Left renal pelvis (tissue), 4 donors: Measurements from ENCODE around the gene GGTLC2. TPM values are rescaled to one million over a fixed set of nuclear protein-coding genes. Genes with fewer than 3 reads are reported as not detected.
"Not testable (repeated sequence)": the region's sequence is repeated elsewhere in the genome, so short reads cannot be mapped to it uniquely, and the experiment has no call there.

Source experiments
- DNase-seq, 4 donors: peaks; one replicate each; pipeline ENCODE4 v3.0.0-alpha.2; 2013; ENCODE audit warnings: low read depth in 4 of 4, low spot score in 3 of 4
- polyA plus RNA-seq, 4 donors: library from polyadenylated mRNA; unstranded; fragments of 120-200 nt; gene quantifications; one replicate each; pipeline ENCODE4 v1.2.1, GENCODE V29; 2013; ENCODE audit not compliant: insufficient read length in 4 of 4

GGTLC2 gene
- under 1 TPM in 3 of 4 donors, not detected in 1; 0.14 to 0.26 (median 0.24) TPM for polyA plus RNA-seq

DNA sequence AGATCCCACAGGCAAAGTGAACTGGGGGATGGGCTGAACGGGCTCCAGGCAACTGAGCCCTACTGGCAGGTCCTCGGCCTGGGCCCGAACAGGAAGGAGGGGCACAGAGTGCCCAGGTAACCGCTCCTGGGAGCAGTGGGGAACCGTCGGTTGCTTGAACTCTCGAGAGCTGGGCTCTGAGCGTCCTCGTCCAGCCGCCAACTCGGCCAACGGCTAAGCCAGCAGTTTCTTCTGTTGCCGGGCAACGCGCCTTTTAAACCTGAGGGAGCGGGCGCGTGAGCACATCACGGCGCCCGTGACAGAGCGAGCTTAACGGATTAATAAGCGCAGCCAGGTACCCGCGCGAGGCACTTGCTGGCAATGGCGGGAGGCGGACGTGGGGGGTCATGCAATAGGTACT lies at the start of gene GGTLC2:
Gene GGTLC2, plus strand, starts transcription at position 301 of the 400 bp plus-strand sequence. CDS start 1,732 bp downstream, outside the sequence.
- not testable (repeated sequence) for DNase-seq

DNA sequence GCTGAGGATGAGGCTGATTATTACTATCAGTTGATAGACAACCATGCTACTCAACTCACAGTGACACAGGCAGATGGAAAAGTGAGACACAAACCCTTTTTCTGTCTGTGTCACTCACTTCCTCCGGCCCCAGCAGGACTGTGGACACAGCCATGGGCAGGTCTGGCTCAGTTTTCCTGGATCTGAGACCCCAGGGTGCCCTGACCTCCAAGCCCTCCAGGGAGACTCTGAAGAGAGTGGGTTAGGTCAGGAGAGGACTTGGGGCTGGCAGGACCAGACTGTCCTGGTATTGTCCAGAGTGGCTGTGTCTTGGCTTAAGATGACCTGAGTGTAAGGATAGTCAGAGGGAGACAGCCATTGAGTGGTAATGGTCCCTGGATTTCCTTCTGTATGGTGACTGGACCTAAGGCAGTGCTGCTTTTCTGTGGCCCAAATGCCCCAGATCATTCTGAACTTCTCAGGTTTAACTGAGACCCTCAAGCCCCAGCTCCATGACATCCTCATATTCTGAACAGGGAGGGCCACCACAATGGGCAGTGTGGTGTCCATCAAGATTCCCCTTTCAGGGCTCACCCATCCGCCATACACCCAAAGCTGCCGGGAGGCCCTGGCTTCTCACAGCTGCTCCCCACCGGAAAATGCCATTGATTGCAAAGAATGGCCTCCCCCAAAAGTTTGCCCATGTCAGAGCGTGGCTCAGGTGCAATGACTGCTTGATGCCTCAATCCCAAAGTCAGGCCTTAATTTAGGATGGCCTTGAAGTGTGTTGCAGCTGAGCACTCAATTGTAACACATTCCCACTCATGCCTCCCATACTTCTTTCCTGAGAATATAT lies 49.2 kb upstream of the GGTLC2 start:
- no peak for DNase-seq

DNA sequence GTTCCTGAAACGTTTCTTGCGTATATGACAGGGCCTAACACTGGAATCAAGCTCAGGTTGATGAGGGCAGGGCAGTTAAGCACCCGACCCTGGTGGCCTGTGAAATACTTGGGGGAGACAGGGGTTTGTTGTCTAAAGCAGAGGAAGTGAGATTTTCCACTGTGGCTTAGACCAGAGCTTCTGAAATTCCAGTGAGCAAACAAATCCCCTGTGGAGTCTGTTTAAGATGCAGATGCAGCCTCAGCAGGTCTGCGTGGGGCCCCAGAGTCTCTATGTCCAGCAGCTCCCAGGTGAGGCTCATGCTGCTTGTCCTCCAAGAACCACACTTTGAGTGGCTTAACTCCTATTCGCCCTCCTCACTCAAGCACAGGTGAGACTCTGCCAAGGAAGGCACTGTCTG lies 46.3 kb upstream of the GGTLC2 start:
- DNase-seq: no peak

DNA sequence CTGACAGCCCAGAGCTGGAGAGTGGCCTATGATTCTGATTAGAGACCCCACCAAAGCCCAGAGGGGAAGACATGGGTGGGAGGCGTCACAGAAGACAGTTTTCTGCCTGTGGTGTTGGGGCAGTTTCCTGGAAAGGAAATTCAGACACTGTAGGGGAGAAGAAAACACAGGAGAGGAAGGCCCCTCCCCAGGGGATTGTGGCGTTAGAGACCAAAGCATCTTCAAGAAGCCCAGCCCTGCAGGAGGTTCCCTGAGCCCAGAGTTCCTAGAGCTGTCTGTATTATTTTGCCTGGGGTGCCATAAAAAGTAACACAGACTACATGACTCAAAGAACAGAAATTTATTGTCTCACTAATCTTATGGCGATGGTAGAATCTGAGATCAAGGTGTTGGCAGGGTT lies 45.2 kb upstream of the GGTLC2 start:
- no peak for DNase-seq

DNA sequence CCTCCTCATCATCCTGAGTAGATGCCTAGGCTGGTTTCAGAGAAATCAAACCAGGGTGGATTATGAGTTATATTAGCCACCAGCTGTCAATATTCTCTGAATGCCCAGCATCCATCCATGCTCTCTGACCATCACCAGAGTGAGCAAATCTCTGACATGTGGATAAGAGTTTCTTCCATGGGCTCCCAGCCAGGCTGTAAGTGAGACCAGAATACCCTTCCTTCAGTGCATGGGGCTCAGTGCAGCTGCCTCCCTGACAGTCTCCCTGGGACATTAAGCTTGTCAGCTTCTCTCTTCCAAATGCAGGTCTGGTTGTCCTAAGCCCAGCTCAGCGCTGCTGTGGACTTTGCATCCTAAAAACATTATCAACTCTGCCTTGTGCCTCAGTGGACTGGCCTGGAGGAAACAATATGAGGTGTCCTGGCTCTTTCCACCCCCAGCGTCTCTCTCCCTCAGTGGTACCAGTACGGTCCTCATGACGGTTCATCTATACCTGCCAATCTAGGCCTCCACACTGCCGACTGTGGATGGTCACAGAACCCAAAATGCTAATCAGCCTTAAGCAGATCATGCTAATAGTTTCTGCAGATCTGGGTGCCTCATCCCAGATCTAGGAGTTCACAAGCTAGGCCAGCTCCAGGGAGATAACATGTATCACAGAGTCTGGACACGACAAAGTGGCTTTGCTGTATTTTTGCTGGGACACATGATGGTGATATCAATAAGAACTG lies 43.7 kb upstream of the GGTLC2 start:
- DNase-seq: no peak

DNA sequence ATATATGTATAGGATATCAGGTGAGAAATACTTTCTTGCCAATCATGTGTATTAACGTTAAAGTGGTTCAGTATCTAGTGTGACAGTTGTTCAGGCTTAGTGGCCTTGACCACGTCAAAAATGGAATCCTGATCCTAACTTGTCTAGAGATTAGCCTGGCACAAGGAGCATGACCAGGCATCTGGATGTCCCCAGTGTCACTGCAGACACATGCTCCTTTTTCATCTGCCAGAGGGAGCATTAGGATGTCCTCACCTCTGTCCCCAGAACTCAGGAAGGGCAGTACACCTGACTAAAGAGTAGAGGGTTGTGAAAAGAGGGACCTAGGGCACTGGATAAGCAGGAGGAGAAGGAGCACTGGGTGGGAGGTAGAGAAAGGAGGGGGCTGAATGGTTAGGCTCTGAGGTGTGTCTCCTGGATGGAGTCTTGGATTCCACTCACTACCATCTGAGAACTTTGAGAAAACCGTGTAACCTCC lies 40.9 kb upstream of the GGTLC2 start:
- DNase-seq: no peak

DNA sequence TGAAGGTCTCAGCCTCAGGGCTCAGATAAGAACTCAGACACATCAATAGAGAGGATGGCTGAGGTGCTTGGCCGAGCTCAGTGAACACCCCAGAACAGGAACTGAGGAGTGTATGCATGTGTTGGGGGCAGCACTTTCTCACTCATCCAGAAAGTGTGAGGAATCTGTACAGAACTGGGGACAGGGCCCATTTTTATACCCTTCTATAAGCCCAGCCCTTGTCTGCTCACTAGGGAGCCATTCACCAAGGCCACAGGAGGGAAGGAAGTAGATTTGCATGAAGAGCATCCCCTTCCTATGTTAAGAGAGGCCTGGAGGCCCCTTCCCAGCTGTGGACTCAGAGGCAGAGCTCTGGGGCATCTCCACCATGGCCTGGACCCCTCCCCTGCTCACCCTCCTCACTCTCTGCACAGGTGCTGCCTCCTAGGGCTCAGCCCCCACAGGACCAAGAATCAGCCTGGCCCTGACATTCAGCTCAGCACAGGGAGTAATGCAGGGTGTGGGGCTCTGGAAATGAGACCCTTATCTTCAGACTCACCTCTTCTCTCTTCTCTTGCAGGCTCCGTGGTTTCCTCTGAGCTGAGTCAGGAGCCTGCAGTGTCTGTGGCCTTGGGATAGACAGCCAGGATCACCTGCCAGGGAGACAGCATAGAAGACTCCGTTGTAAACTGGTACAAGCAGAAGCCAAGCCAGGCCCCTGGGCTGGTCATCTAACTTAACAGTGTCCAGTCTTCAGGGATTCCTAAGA lies 39.9 kb upstream of the GGTLC2 start:
- no peak for DNase-seq

DNA sequence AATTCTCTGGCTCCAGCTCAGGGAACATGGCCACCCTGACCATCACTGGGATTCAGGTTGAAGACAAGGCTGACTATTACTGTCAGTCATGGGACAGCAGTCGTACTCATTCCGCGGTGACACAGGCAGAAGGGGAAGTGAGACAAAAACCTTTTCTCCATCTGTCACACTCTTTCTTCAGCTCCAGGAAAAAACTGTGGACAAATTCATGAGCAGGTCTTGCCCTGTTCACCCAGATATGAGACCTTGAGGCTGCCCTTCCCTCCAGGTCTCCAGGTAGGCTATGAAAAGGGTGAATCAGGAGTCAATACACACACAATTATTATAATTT lies 39.4 kb upstream of the GGTLC2 start:
- DNase-seq: no peak

DNA sequence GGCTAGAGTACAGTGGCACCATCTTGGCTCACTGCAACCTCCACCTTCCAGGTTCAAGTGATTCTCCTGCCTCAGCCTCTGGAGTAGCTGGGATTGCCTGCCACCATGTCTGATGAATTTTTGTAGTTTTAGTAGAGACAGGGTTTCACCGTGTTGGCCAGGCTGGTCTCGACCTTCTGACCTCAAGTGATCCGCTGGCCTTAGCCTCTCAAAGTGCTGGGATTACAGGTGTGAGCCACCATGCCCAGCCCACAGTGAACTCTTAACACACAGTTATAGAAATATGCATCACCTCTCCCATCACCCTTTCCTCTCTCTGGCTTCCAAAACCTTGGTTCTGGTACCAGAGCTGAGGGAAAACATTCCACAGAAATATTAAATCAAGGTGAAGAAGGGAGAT lies 36.4 kb upstream of the GGTLC2 start:
- not testable (repeated sequence) for DNase-seq

DNA sequence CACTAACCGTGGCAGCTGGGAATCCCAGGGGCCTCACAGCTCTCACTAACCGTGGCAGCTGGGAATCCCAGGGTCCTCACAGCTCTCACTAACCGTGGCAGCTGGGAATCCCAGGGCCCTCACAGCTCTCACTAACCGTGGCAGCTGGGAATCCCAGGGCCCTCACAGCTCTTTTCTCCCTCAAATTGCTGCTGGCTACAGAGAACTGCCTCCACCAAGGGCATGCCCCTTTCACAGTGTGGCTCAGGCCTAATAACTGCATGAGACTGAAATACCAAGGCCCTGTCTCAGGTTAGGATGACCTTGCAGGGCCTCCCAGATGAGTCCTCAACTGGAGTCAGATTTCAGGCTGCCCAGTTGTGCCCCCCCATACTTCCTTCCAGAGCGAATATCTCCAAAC lies 35.1 kb upstream of the GGTLC2 start:
- peak in 1 of 4 donors; percentile 7 for DNase-seq

DNA sequence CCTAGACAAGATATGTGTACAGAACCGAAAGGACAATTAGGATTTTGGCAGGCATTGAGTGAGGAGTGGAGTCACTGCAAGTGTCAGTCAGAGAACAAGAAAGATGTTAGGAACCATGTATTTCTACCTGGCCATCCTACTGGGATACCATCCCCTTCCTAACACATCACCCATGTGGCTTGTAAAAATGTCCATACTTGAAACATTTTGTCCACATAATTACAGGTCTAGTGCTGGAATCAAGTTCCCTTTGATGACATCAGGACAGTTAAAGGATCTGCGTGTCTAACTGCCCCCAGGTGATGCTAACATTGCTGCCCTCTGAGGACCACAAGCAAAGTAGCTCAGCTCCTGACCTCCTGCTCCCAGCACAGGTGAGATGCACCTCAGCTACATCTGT lies 31.9 kb upstream of the GGTLC2 start:
- DNase-seq: no peak

DNA sequence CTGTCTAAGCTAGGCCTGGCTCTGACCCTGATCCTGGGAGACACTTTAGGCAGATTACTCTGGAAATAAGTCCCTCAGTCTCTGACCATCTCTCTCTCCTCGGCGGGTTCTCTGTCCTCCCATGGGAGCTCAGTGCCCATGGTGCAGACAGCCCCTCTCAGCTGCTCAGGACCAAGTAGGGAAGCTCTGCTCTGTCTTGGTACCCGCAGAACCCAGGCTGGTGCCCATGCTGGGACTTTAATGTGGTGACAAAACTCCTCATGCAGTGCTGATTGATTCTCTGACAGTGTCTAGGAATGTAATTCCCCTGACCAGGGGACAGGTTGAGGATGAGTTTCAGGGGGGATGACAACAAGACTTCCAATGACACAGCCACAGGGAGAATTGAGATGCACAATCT lies 30.3 kb upstream of the GGTLC2 start:
- no peak for DNase-seq

DNA sequence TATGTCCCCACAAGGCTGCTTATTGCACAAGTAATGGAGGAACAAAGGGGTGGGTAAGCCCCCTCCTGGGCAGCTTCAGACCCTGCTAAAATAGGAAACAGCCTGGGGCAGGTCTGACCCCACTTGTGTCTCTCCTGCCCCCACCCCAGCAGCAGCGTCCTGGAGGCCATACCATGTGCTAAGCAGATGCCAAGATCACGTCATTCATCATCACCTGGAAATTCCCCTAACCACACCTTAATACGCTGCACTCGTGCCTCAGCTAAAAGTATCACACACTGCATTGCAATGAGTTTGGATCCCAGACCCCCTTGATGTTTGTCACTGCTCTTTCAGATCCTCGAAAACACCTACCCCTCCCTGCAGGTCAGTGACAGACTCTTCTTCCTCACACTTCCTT lies 27.8 kb upstream of the GGTLC2 start:
- DNase-seq: no peak

DNA sequence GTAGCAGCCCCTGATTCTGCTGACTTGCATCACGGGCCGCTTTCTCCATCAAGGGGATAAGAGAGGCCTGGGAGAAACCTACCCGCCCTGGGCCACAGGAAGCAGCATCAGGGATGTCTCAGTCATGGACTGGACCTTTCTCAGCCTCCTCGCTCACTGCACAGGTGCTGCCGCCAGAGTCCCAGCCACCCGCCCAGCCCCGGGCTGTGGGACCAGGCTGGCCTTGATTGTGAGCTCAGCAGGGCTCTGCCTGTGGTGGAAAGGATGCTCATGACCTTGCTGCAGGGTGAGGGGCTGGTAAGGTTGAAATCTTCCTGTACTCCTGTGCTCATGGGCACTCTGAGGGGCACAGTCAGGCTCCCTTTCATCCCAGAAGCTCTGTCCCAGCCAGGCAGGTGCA lies 26.0 kb upstream of the GGTLC2 start:
- no peak for DNase-seq

DNA sequence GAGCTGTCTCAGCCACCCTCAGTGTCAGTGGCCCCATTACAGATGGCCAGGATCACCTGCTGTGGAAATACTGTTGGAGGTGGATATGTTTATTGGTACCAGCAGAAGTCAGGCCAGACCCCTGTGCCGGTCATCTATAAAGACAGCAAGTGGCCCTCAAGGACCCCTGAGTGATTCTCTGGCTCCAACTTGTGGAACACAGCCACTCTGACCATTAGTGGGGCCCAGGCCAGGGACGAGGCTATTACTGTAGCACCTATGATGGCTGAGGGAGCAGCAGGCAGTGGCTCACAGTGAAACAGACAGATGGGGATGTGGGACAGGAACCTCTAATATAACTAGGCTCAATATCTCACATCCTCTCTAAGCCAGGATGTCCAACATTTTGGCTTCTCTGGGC lies 25.5 kb upstream of the GGTLC2 start:
- DNase-seq: no peak

DNA sequence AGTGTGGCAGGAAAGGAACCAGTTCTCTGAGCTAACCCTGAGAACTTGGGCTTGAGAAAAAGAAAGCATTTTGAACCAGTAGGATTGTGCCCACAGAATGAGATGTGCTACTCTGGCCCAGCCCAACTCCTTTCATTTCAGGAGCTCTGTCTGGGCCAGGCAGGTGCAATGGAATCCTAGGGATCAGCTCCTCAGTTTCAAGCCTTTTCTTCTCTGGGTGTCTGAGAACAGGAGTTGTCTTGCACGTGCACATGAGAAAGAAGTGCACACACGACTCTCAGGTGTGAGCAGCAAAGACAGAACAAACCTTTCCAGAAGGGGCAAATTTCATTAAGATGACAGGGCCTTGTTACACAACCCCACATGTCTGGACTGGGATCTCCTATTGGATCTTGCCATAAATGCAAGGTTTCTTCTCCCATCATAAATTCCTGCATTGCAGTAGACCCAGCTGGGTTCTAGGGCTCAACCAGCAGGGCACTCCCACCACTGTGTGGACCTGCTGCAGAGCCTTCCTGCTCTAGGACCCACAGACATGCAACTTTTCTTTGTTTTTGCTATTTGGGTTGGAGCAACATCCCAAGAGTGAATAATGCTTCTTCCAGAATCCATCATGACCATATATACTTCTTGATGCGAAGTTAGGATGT lies 24.5 kb upstream of the GGTLC2 start:
- DNase-seq: no peak

DNA sequence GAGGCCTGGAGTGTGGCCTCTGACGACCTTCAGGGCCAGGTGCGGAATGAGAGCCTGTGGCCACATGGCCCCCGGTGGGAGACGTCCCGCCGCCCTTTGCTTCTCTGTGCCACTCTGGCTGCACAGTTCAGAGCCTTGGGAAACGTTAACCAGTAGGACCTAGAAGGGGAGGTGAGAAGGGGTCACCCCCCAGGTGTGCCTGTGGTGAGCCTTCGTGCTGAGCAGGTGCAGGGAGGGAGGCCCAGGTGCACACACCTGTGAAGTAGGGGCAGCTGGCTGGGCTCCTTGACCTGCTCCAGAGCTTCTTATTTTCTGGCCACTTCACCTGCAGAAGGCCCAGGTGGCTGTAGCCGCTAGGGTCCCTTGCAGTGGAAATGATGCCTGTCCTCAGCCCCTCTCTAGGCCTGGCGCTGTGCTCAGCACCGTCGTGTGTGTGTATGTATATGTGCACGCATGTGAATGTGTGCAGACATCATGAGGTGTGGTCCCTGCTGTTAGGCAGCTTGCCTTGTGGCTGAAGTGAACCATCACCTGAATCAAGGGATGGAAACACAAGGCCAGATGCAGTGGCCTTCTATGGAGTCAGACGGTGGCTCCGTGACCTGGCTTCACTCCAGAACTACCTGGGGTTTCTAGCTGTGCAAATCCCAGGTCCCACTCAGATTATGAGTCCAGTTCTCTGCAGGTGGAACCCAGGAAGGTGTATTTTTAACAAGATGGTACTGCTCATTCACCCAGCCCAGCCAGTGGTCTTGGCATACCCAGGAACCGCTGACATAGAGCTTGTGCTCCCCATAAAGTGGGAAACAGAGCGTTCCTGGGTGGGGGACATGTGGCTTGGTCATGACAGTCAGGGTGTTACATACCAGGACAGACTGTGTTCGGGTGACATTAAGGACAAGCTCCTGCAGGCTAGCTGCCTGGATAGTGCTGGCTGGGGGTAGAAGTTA lies 15.6 kb upstream of the GGTLC2 start:
- DNase-seq: not testable (repeated sequence)

DNA sequence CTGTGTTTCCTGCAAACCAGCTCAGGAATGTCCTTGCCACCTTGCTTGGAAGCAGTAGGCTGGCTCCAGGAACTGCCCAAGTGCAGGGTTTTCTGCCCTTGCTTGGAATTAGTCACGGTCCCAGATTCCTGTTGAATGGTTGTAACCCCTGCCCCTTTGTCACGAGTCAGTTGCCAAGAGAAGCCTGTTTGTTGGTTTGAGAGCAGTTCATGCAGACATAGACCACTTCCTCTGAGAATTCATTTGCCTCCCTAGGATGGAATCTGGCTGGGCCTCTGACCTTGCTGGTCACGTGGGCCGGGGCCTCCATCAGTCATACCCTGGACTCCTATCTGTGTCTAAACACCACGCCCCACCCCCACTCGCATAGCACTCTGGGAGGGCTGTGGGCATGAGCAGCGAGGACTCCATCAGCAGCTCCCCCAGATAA lies 13.2 kb upstream of the GGTLC2 start:
- DNase-seq: peak in 1 of 4 donors; percentile 36

DNA sequence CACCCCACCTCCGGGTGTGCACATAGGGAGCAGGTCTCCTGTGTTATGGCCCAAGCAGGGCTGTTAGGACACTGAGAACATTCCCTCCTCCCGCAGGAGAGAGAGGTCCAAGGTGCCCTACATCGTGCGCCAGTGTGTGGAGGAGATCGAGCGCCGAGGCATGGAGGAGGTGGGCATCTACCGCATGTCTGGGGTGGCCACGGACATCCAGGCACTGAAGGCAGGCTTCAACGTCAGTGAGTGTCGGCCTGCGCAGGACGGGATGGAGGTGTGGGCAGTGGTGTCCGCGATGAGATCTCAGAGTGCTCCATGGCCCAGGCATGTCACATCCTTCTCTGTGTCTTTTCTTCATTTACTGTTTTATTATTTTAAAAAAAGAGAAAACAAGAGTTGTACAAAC lies 12.2 kb upstream of the GGTLC2 start:
- not testable (repeated sequence) for DNase-seq
